GM19099 (cell line): Measurements from ENCODE around the gene EFCAB7.

Experiments used
- POLR2A ChIP-seq: IDR thresholded peaks from 3 replicates; pipeline ENCODE4 v1.6.1; 2011; ENCODE audit warnings: low read depth; ENCODE audit not compliant: insufficient read length; ENCODE audit errors: extremely low read depth

Gene EFCAB7

GRCh38 chr1:63615768-63616420, 92.6 kb downstream of the EFCAB7 start:
- TF ChIP-seq POLR2A = no peak

DNA sequence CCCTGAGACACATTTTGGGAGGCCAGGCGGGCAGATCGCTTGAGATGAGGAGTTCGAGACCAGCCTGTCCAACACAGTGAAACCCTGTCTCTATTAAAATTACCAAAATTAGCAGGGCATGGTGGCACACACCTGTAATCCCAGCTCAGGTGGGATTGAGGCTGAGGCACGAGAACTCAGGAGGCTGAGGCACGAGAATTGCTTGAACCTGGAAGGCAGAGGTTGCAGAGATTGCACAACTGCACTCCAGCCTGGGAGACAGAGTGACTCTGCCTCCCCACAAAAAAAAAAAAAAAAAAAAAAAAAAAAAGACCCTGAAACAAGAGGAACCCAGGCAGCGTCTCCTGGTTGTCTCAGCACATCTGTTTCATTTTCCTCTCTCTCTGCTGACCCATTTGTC, 94.1 kb downstream of the EFCAB7 start:
- TF ChIP-seq POLR2A = no peak

DNA sequence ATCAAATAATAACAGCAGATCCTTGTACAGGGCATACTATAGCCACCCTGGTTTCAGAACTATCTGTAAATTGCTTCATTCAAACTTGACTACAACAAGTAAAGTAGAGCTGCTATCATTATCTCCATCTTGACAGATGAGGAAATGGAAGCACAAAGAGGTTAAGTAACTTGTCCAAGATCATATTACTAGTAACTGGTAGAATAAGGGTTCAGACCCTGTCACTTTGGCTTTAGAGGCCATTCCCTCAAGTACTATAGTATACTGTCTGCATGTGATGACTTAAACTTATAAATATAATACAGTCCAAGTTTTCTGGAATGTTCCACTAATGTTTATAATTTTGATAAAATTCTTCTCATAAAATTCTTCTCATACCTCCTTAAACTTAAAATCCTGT, 94.7 kb downstream of the EFCAB7 start:
- TF ChIP-seq POLR2A = no peak

GRCh38 chr1:63619558-63619957, 96.2 kb downstream of the EFCAB7 start:
- TF ChIP-seq POLR2A = no peak

- TF ChIP-seq POLR2A = no peak
Measured at GRCh38 chr1:63620671-63621070, 97.3 kb downstream of the EFCAB7 start.

- no peak for TF ChIP-seq POLR2A
Measured at GRCh38 chr1:63621075-63621474, 97.8 kb downstream of the EFCAB7 start.

- no peak for TF ChIP-seq POLR2A
Measured at GRCh38 chr1:63621698-63622097, 98.4 kb downstream of the EFCAB7 start.
